ENCODE results near the gene ACTR3.

DNA sequence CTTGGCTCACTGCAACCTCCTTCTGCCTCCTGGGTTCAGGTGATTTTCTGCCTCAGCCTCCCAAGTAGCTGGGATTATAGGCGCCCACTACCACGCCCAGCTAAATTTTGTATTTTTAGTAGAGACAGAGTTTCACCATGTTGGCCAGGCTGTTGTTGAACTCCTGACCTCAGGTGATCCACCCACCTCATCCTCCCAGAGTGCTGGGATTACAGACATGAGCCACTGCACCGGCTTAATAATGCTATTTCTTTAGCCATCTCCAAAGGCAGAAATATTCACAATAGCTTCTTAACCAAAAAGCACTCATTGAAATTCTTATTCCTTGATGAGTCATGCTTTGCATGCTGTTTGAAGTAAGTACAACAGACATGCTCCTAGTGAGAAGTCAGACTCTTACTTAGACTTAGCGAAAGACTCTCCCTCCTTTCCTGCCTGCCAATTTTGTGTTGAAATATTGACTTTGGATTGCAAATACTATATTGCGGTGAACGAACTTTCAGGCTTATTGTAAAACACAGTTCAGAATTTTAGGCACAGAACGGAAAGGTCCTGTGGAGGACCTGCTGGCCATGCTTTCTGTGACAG lies 4.4 kb downstream of the ACTR3 start:
- no peak for TF ChIP-seq CTCF (IDR thresholded peaks at IDR 0.05; ENCODE audit: low read depth, low read length, poor library complexity, severe bottlenecking)
- no peak for TF ChIP-seq EZH2phosphoT487 (IDR thresholded peaks at IDR 0.05; ENCODE audit: borderline replicate concordance, low read length)
